Cerebellar cortex (tissue), 1 donor: ENCODE data around the gene DBET.
A peak's percentile ranks its signal among the peaks of the same experiment; 100 is the strongest.
"Not testable (repeated sequence)": the region's sequence is repeated elsewhere in the genome, so short reads cannot be mapped to it uniquely, and the experiment has no call there.

Experiments used
- DNase-seq: peaks from one replicate; pipeline ENCODE4 v3.0.0-alpha.2; 2015; ENCODE audit warnings: low spot score

Gene DBET

GRCh38 chr4:190064342-190064741, at the start of gene DBET:
DBET (plus strand) TSS chr4:190064502.
- not testable (repeated sequence) for DNase-seq

DNA sequence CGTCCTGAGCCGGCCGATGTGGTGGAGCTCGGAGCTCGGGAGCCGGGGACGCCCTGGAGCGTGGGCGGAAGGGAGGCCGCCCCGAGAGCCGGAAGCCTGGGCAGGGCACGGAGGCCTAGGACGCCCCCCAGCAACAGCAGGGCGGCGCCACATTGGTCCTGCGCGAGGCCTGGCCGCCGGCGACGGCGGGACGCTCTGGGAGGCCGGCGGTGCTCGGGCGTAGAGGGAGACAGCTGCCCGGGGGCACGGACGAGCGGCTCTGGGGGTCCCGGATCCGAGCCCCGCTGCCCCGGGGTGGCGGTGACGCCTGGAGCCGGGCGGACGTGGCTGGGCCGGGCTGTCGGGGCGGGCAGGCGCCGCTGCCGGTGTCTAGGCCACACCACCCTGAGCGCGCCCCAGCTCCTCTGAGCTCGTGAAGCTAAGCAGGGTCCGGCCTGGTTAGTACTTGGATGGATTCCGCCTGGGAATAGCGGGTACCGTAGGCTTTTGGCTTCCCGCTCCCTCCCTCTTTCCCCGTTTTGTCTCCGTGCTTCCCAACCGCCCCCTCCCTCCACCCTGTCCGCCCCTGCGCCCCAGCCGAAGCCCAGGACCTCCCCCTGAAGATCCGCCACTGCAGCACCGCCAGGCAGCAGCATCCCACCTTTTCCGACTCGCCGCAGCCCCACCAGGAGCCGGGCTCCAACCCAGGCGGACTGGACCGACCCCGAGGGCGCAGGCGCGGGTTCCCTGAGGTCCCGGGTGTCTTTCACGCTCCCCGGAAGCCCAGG, 49.3 kb upstream of the DBET start:
- no peak for DNase-seq

DNA sequence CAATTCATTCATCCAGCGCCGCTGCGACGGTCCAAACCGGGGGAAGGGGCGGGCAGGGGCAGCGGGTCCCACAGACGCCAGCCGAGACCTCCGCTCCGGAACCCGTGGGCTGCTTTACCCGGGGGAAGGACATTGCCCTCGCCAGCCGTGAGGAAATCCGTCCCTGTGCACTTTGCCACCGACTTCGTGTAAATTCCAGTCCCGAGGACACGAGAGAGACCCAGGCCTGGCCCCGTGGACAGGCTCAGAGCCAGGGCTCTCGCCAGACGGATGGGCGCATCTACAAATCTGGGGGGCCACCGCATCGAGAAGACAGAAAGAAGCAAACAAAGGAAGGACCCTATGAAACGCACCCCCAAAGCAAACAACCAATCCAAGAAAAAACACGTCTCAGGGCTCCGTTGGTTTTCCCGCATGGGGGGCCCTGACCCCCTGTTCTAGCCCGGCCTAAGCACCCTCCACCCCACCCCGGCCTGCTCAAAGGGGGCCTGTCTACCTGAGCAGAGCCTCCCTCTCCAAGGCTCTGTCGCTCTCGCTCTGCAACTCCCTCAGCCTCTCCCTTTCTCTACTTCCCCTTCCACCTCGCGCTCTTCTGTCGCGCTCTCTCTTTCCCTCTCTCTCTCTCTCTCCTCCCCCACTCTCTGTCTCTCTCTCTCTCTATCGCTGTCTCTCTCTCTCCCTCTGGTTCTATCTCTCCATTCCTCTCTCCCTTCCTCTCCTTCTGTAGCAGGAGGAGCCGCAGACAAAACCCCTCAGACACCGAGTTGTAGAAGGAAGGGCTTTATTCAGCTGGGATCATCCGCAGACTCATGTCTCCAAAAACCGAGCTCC, 48.5 kb upstream of the DBET start:
- no peak for DNase-seq

DNA sequence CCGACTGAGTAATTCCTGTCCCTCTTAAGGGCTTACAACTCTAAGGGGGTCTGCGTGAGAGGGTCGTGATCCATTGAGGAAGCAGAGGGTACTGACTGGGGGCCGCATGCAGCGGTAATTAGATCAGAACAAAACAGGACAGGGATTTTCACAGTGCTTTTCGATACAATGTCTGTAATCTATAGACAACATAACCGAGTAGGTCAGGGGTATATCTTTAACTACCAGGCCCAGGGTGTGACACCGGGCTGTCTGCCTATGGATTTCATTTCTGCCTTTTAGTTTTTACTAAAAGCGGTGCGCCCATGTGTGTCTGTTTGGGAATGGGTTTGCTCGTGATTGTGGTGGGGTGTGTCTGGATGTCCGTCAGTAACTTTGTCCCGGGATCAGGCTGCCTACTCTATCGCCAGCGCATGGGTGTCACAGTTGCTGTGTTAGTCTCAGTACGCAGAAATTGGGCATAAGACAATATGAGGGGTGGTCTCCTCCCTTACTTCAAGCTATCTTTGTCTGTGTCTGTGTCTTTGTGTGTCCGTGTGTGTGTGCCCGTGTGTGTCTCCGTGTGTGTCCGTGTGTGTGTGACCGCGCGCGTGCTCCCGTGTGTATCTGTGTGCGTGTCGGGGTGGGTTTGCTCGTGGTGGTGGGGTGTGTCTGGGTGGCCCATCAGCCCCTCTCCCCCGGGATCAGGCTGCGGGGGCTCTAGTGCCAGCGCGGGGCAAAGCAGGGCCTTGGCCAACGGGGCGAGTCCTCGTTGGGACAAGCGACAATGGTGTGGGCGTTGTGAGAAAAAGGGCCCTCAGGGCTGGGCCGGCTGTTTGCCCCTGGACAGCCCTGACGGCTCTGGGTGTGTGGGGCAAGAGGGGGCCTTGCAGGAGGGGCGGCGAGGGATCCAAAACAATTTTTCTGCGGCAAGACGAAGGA, 47.7 kb upstream of the DBET start:
- no peak for DNase-seq

GRCh38 chr4:190017357-190018200, 46.7 kb upstream of the DBET start:
- DNase-seq = no peak

GRCh38 chr4:190018201-190018920, 45.9 kb upstream of the DBET start:
- DNase-seq = no peak

DNA sequence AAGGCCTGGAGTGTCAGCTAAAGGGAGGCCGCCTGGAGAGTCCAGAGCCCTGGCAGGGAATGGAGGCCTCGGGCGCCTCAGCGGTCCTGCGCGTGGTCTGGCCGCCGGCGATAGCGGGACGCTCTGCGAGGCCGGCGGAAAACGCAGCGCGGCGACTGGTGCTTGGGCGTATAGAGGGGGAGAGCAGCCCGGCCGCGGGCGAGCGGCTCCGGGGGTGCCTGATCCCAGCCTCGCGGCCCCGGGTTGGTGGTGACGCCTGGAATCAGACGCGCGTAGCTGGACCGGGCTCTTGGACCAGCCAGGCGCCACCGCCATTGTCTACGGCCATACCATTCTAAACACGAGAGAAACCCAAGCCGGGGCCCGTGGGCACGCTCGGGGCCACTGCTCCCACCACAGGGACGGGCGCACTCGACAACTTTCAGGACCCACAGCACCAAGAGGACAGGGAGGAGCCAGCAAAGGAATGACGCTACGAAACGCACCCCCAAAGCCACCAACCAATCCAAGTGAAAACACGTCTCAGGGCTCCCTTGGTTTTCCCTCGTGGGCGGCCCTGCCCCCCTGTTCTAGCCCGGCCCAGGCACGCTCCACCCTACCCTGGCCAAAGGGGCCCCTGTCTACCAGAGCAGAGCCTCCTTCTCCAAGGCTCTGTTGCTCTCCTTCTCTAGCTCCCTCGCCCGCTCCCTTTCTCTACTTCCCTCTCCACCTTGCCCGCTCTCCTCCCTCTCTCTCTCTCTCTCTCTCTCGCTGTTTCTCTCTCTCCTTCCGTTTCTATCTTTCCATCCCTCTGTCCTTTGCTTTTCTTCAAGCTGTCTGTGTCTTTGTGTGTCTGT, 45.1 kb upstream of the DBET start:
- DNase-seq = no peak

DNA sequence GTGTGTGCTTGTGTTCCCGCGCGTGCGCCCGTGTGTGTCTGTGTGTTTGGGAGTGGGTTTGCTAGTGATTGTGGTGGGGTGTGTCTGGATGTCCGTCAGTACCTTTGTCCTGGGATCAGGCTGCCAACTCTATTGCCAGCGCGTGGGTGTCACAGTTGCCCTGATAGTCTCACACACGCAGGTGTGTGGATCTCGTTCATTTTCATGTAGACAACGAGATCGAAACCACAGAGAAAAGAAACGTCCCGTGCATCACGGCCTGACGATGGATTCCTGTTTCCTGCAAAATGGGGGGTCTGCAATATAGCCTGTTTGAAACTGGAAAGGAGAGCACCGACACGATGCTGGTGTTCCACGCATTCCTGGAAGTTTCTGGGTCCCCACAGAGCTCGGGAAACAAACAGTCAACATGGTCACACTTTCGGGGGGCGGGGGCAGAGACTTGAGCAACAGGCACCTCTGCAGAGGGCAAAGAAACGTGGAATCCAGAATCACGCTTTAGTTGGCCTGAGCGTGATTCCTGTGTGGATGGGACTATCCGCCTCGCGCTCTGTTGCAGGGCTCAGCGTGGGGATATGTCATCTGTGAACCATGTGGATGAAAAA, 44.3 kb upstream of the DBET start:
- DNase-seq = not testable (repeated sequence)

DNA sequence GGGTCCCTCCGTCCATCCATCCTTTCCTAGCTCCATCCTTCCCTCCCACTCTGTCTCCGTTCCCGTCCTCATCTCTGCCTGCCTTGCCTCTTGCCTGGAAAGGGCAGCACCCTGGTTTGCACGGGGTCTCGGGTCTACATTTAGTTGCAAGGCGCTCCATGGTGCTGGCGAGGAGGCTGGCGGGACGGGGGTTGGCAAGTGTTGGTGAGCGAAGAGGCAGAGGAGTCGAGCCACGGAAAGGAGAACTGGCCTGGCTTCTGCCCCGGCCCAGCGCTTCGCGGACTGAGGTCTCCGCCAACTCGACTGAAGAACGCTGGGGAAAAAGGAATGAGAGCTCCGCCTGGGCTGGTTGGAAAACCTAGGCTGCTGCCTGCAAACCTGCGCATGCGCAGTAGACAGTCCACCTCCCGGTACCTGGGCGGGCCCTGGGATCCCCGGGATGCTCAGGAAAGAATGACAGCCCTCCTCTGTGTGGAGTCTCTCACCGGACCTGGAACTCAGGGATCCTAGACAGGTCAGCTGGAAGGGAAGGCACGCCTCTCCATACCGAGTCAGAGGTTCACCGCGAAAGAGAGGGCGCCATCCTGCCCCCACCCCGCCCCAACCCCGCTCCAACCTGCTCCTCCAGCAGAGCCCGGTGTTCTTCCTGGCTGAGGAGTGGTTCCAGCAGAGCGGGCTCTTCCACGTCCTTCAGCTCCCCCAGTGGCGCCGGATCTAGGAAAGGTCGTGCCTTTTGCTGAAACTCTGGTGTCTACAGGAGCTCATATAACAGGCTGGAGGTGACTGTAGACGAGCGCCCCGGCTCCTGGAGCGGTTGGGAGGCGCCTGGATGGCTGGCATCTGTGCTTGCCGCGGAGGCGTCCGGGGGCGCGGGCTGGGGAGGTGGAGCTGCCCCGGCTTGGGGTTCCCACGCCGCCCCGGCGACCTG, 43.2 kb upstream of the DBET start:
- peak; percentile 82 for DNase-seq

DNA sequence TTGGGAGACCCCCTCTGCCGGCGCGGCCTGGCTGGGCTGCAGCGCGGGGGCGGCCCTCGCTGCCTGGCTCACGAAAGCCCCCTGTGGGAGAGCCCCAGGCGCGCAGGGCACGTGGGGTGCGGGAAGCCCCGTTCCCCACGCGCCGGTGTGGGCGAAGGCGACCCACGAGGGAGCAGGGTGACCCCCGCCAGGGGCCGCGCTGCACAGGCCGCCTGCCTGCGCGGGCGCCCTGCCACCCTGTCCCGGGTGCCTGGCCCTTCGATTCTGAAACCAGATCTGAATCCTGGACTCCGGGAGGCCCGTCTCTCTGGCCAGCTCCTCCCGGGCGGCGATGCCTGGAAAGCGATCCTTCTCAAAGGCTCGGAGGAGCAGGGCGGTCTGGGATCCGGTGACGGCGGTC, 42.3 kb upstream of the DBET start:
- DNase-seq = not testable (repeated sequence)

DNA sequence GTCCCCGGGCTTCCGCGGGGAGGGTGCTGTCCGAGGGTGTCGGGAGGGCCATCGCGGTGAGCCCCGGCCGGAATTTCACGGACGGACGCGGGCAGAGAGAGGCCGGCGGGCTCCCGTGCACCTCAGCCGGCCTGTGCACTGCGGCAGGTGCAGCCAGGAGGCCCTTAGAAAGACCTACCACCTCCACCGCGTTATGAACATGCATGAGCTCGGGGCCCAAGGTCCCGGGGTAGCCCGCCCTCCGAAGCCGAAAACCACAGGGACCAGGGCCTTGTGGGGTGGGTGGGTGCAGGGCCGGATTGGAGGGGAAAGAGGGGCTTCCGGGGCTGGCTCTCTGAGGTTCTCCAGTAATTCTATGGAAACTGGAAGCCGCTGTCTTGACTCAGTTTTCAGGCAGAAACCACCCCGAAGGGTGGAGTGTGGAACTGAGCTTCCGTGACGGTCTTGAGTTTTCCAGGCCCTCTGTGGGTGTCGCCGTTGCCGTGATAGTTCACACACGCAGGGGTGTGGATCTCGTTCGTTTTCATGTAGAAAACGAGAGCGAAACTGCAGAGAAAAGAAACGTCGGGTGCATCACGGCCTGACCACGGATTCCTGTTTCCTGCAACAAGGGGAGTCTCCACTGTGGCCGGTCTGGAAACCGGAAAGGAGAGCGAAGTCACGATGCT, 41.6 kb upstream of the DBET start:
- DNase-seq = not testable (repeated sequence)

DNA sequence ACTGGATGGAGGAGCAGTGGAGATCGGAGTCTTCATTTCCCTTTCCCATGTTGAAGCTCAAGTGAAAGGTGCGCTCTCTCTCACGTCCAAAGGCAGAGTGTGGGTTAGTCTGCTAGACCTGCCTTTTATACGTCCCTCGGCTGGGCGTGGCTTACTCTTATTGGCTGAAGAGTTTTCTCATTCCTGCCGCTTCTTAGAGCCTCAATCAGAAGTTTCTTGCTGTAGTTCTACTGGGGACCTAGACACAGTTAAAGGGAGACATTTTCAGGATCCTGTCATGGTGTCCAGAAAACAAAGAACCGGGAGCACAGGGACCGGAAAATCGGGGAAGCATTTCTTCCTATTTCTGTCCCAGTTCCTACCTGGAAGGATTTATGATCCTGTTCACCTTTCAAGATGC, 37.1 kb upstream of the DBET start, which contains the start of gene FRG2:
Gene FRG2, minus strand, starts transcription at position 101 of the 400 bp plus-strand sequence. Its CDS starts 52 bp downstream, at position 49.
- not testable (repeated sequence) for DNase-seq

- not testable (repeated sequence) for DNase-seq
Measured at GRCh38 chr4:190031264-190031663, 33.0 kb upstream of the DBET start.

- not testable (repeated sequence) for DNase-seq
Measured at GRCh38 chr4:190037704-190038388, 26.5 kb upstream of the DBET start.

DNA sequence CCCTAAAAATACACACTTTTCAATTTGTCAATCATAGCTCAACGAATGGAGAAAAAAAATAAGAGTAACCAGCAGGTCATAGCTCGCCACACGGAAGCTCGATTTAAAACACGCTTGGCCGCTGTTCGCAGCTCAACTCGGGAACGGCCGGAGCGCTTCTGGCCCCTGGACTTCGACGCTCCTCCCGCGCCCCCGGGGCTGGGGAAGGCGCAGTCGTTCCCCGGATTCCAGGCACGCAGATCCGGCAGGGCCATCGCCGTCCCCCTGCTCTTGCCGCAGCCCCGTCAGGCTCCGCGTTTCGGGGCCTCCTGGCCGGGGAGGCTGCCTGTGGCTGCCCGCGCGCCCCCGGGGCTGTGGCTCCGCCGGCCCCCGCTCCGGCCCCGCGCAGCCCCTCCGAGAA, 23.4 kb upstream of the DBET start:
- DNase-seq = not testable (repeated sequence)

- DNase-seq = not testable (repeated sequence)
Measured at GRCh38 chr4:190047627-190048026, 16.7 kb upstream of the DBET start.
